K562 (cell line): ENCODE measurements around the gene RNF180. TPM values are rescaled to one million over a fixed set of nuclear protein-coding genes. Genes with fewer than 3 reads are reported as not detected.

Experiments
- ATAC-seq: fragments of 200-7000 bp; cut with Tn5 transposase; 3 replicates; pipeline ENCODE4 v1.9.1; 2020; ENCODE audit warnings: moderate library complexity
- BruUV-seq: library from RNA; stranded (reverse); fragments of 400-500 nt; replicated peaks from 2 replicates; lab custom pipeline; 2021; lab: Mats Ljungman, UMichigan
- CTCF ChIA-PET: fragments of 300-600 bp; formaldehyde crosslinking; extraction: SDS; loops from one replicate; lab custom pipeline; 2021; ENCODE audit warnings: low intra/inter-chr PET ratio; lab: Yijun Ruan, JAX
- POLR2A ChIA-PET: fragments of 300-600, 350-650 bp; sonication (Branson Sonifier 250); formaldehyde crosslinking; extraction: SDS; loops from one replicate; lab custom pipeline; 2021; ENCODE audit warnings: antibody characterized with exemption, inconsistent platforms; lab: Yijun Ruan, JAX
- DNase-seq, 4 experiments: peaks; one replicate each; pipeline versions ENCODE4 v3.0.0 to v3.0.0-alpha.2; 2011 to 2018; ENCODE audit warnings: low spot score in 3 of 4, mixed read lengths in 3 of 4; ENCODE audit errors: extremely low read depth in 1 of 4
- FAIRE-seq: peaks from 2 replicates; lab custom pipeline; 2011; peaks lifted over from hg19 to GRCh38; lab: Jason Lieb, UNC
- H2AFZ ChIP-seq: 2 replicates; pipeline ENCODE4 v1.6.0; 2011; ENCODE audit warnings: low read depth, low read length, control low read depth, inconsistent platforms
- H3K27ac ChIP-seq: fragments of 200-600 bp; 3 replicates; pipeline ENCODE4 v1.8.0; 2011; ENCODE audit warnings: low read depth, mild to moderate bottlenecking, control low read depth, inconsistent platforms, low read length, moderate library complexity, mixed read lengths; ENCODE audit errors: extremely low read depth
- H3K27me3 ChIP-seq, 2 experiments: fragments of 300-600 bp in 1 of 2; 2 replicates in 1 of 2; 3 replicates in 1 of 2; pipeline versions ENCODE4 v1.6.0 to v1.8.0; 2011; ENCODE audit warnings: inconsistent platforms in 2 of 2, low read length in 2 of 2, mild to moderate bottlenecking in 1 of 2, mixed read lengths in 1 of 2, moderate library complexity in 1 of 2; ENCODE audit not compliant: control insufficient read depth in 2 of 2, insufficient read depth in 2 of 2
- H3K36me3 ChIP-seq: fragments of 300-600 bp; 3 replicates; pipeline ENCODE4 v1.8.0; 2011; ENCODE audit warnings: mild to moderate bottlenecking, low read length, inconsistent platforms; ENCODE audit not compliant: control insufficient read depth, insufficient read depth
- H3K4me1 ChIP-seq, 2 experiments: fragments of 200-600 bp in 1 of 2; replicated peaks in 1 of 2; 2 replicates in 1 of 2; 3 replicates in 1 of 2; pipeline versions ENCODE4 v1.5.1 to v1.8.0; 2011; ENCODE audit warnings: inconsistent platforms in 2 of 2, low read length in 2 of 2, mild to moderate bottlenecking in 1 of 2, mixed read lengths in 1 of 2, moderate library complexity in 1 of 2; ENCODE audit not compliant: control insufficient read depth in 2 of 2, insufficient read depth in 2 of 2
- H3K4me2 ChIP-seq: 2 replicates; pipeline ENCODE4 v1.6.1; 2011; ENCODE audit warnings: low read length, control low read depth, inconsistent platforms, mixed read lengths; ENCODE audit not compliant: insufficient read depth
- H3K4me3 ChIP-seq: fragments of 200-600 bp; sonication (generic), shearing (Covaris generic); 2 replicates; pipeline ENCODE4 v1.5.1; 2016; ENCODE audit warnings: control low read depth, inconsistent platforms
- H3K79me2 ChIP-seq: fragments of 200-600 bp; 3 replicates; pipeline ENCODE4 v1.8.0; 2011; ENCODE audit warnings: low read length, inconsistent platforms; ENCODE audit not compliant: control insufficient read depth, insufficient read depth
- H3K9ac ChIP-seq, 2 experiments: 2 replicates each; pipeline versions ENCODE4 v1.6.0 to v1.6.1; 2011; ENCODE audit warnings: low read depth in 2 of 2, low read length in 2 of 2, control low read depth in 1 of 2, inconsistent platforms in 1 of 2, mild to moderate bottlenecking in 1 of 2, mixed read lengths in 1 of 2; ENCODE audit not compliant: insufficient read depth in 1 of 2
- H3K9me1 ChIP-seq: one replicate; pipeline ENCODE4 v1.6.0; 2011; ENCODE audit warnings: inconsistent platforms, mild to moderate bottlenecking, low read length, moderate library complexity; ENCODE audit not compliant: control insufficient read depth, insufficient read depth
- H3K9me3 ChIP-seq: replicated peaks from 2 replicates; pipeline ENCODE4 v1.5.1; 2011; ENCODE audit warnings: low read depth, low read length, inconsistent platforms; ENCODE audit not compliant: control insufficient read depth, insufficient read depth
- H4K20me1 ChIP-seq: replicated peaks from 2 replicates; pipeline ENCODE4 v1.6.1; 2011; ENCODE audit warnings: low read length, inconsistent platforms, mixed read lengths; ENCODE audit not compliant: control insufficient read depth, insufficient read depth
- BRD4 ChIP-seq: fragments of 200-600 bp; sonication (generic); IDR thresholded peaks from 2 replicates; pipeline ENCODE4 v1.6.1; 2017; ENCODE audit warnings: inconsistent platforms
- FOXO4 ChIP-seq: fragments of 450-650 bp; formaldehyde crosslinking; IDR thresholded peaks from 2 replicates; pipeline ENCODE4 v1.4.0; 2020; ENCODE audit warnings: mild to moderate bottlenecking, moderate library complexity
- HDAC8 ChIP-seq: fragments of 450-650 bp; IDR thresholded peaks from 2 replicates; pipeline ENCODE4 v1.6.1; 2016; ENCODE audit warnings: mild to moderate bottlenecking, missing genetic modification characterization, moderate library complexity, missing compliant biosample characterization
- HOMEZ ChIP-seq: fragments of 250-450 bp; sonication (Bioruptor Pico); IDR thresholded peaks from 2 replicates; pipeline ENCODE4 v1.4.0; 2020; ENCODE audit warnings: mild to moderate bottlenecking, moderate library complexity
- KLF6 ChIP-seq: fragments of 250-450 bp; sonication (Bioruptor Pico); IDR thresholded peaks from 2 replicates; pipeline ENCODE4 v1.4.0; 2020; ENCODE audit warnings: mild to moderate bottlenecking, moderate library complexity, borderline replicate concordance
- MTF1 ChIP-seq: fragments of 250-450 bp; sonication (Bioruptor Pico); IDR thresholded peaks from 2 replicates; pipeline ENCODE4 v1.9.0; 2021; ENCODE audit warnings: moderate library complexity, mild to moderate bottlenecking, inconsistent platforms, borderline replicate concordance
- NCOA2 ChIP-seq, 2 experiments: fragments of 450-650 bp; IDR thresholded peaks; 2 replicates each; pipeline ENCODE4 v1.6.1; 2018; ENCODE audit warnings: mild to moderate bottlenecking in 2 of 2, moderate library complexity in 1 of 2; ENCODE audit not compliant: partially characterized antibody in 2 of 2
- NFATC3 ChIP-seq: fragments of 450-650 bp; IDR thresholded peaks from 2 replicates; pipeline ENCODE4 v1.6.1; 2017; ENCODE audit warnings: mild to moderate bottlenecking
- NR2C2 ChIP-seq, 2 experiments: fragments of 200-800 bp in 1 of 2; sonication (Bioruptor generic) in 1 of 2; sonication (generic) in 1 of 2; formaldehyde crosslinking in 1 of 2; IDR thresholded peaks; 2 replicates each; pipeline versions ENCODE4 v1.6.1 to v1.8.0; 2016 to 2022; ENCODE audit warnings: mild to moderate bottlenecking in 1 of 2, missing compliant biosample characterization in 1 of 2, missing genetic modification characterization in 1 of 2, missing genetic modification reagents in 1 of 2
- PYGO2 ChIP-seq: fragments of 450-650 bp; IDR thresholded peaks from 2 replicates; pipeline ENCODE4 v1.6.1; 2016; ENCODE audit warnings: mild to moderate bottlenecking, missing genetic modification characterization, moderate library complexity, missing compliant biosample characterization
- TAF1 ChIP-seq: IDR thresholded peaks from 2 replicates; pipeline ENCODE4 v1.6.1; 2011; ENCODE audit warnings: mild to moderate bottlenecking, low read length, moderate library complexity; ENCODE audit not compliant: insufficient read depth, control insufficient read depth, severe bottlenecking; ENCODE audit errors: extremely low read depth
- XRCC3 ChIP-seq: fragments of 450-650 bp; IDR thresholded peaks from 2 replicates; pipeline ENCODE4 v1.6.1; 2017; ENCODE audit warnings: mild to moderate bottlenecking, moderate library complexity
- WGBS: fragments of 100-300 bp; shearing (Covaris generic); methylation state at CpG from one replicate; pipeline ENCODE4 v1.1.6; 2016; ENCODE audit warnings: low coverage, mixed read lengths; ENCODE audit not compliant: insufficient coverage; ENCODE audit errors: missing lambda C conversion rate; 5-methylcytosine and 5-hydroxymethylcytosine counted together
- in situ Hi-C: fragments of 300-500 bp; cut with MboI; formaldehyde crosslinking; loops from 4 replicates; pipeline ENCODE4 v1.15.0; 2018; ENCODE audit warnings: inconsistent platforms, mixed read lengths
- intact Hi-C: fragments of 100-400 bp; cut with micrococcal nuclease; formaldehyde crosslinking; loops from 2 replicates; pipeline ENCODE4 v1.14.2; 2022
- polyA plus RNA-seq, 8 experiments: library from polyadenylated mRNA; depleted of rRNA in 4 of 8; stranded (reverse) in 5 of 8; unstranded in 3 of 8; fragments of >200 nt; fragmentation: Nextera tagmentation in 2 of 8; fragmentation: Illumina TruSeq in 1 of 8; extraction: Ambion mirVana in 2 of 8; extraction: Trizol in 1 of 8; gene quantifications; 2 replicates each; pipeline versions ENCODE4 v1.2.1 to v1.2.3, GENCODE V29; 2011 to 2014; ENCODE audit warnings: inconsistent platforms in 1 of 8, missing spikeins in 1 of 8
- total RNA-seq, 7 experiments: library from RNA; depleted of rRNA in 6 of 7; stranded (reverse); fragments of >200 nt in 6 of 7; fragmentation: Illumina TruSeq in 2 of 7; extraction: Trizol in 2 of 7; gene quantifications; 2 replicates each; pipeline versions ENCODE4 v1.2.1 to v1.2.3, GENCODE V29; 2011 to 2021; ENCODE audit warnings: low replicate concordance in 1 of 7

Gene RNF180
- total and polyA plus RNA-seq, 9 of the 15 experiments (the other 6 are each of a cell fraction or from before 2014, with no cell fraction given), result 0.05 TPM; not detected in 8

GRCh38 chr5:64125521-64125920, 40.1 kb upstream of the RNF180 start:
- intact Hi-C loops (no loop called here), in situ Hi-C loops (no loop called here)
- no peaks in the 10 kb centered on the region for H3K36me3 ChIP-seq
- H3K9me1 ChIP-seq, result no peaks in the 10 kb centered on the region
- TF ChIP-seq HDAC8 (tag) (no peak), NR2C2 (CRISPR knock-in tag; IDR thresholded peaks at IDR 0.05) (no peak), NR2C2 (tag; IDR thresholded peaks at IDR 0.05) (no peak), BRD4 (no peak), PYGO2 (no peak), TAF1 (no peak), NCOA2 (IDR thresholded peaks at IDR 0.05; ENCODE audit: partially characterized antibody in 2 of 2) (no peak), NFATC3 (no peak), KLF6 (CRISPR knock-in tag) (no peak), MTF1 (CRISPR knock-in tag) (no peak), XRCC3 (no peak), FOXO4 (no peak), HOMEZ (CRISPR knock-in tag) (no peak)
- no peak overlapping the region for H2AFZ ChIP-seq
- CTCF ChIA-PET, result no interaction called here
- DNase-seq, result no peak
- POLR2A ChIA-PET, result no interaction called here
- ATAC-seq, result no peak
- H4K20me1 ChIP-seq, result no peaks in the 10 kb centered on the region
- H3K4me3 ChIP-seq, result no peak overlapping the region
- no peak for FAIRE-seq
- no peaks in the 10 kb centered on the region for H3K27me3 ChIP-seq
- BruUV-seq, result no TSS peak
- no peak overlapping the region for H3K27ac ChIP-seq
- WGBS, result 0% methylated on average over 1 of the region's 1 CpG
- H3K4me1 ChIP-seq, result no peaks in the 10 kb centered on the region
- H3K79me2 ChIP-seq, result no peaks in the 10 kb centered on the region
- H3K4me2 ChIP-seq, result no peak overlapping the region
- H3K9me3 ChIP-seq, result no peaks in the 10 kb centered on the region; the same call in 1 of the 2 replicates
- no peak overlapping the region for H3K9ac ChIP-seq
